Endothelial cell (in vitro differentiated cells): Measurements from ENCODE around the gene TRIM58. TPM values are rescaled to one million over a fixed set of nuclear protein-coding genes. Genes with fewer than 3 reads are reported as not detected.

Experiments used
- DNase-seq: peaks from one replicate; pipeline ENCODE4 v3.0.0; 2021; ENCODE audit warnings: low spot score
- H3K27ac Mint-ChIP-seq: one replicate; pipeline ENCODE4 v1.8.0; 2021; ENCODE audit warnings: mixed read lengths, inconsistent platforms; ENCODE audit not compliant: unreplicated experiment
- H3K27me3 Mint-ChIP-seq: one replicate; pipeline ENCODE4 v1.8.0; 2021; ENCODE audit warnings: mild to moderate bottlenecking, moderate library complexity, mixed read lengths, inconsistent platforms; ENCODE audit not compliant: unreplicated experiment
- H3K36me3 Mint-ChIP-seq: one replicate; pipeline ENCODE4 v1.8.0; 2021; ENCODE audit warnings: mild to moderate bottlenecking, low read depth, mixed read lengths, inconsistent platforms; ENCODE audit not compliant: unreplicated experiment
- H3K4me1 Mint-ChIP-seq: one replicate; pipeline ENCODE4 v1.8.0; 2021; ENCODE audit warnings: mild to moderate bottlenecking, mixed read lengths, inconsistent platforms; ENCODE audit not compliant: unreplicated experiment
- H3K4me3 Mint-ChIP-seq: one replicate; pipeline ENCODE4 v1.8.0; 2021; ENCODE audit warnings: mild to moderate bottlenecking, mixed read lengths, inconsistent platforms; ENCODE audit not compliant: unreplicated experiment
- H3K9me3 Mint-ChIP-seq: one replicate; pipeline ENCODE4 v1.8.0; 2021; ENCODE audit warnings: mixed read lengths, inconsistent platforms; ENCODE audit not compliant: unreplicated experiment
- CTCF ChIP-seq: fragments of 200-600 bp; sonication (generic); IDR thresholded peaks from one replicate; pipeline ENCODE4 v1.5.0; 2021; ENCODE audit warnings: antibody characterized with exemption; ENCODE audit not compliant: unreplicated experiment
- total RNA-seq: library from RNA; stranded (reverse); fragmentation: NEBNext Ultra II Directional; extraction: Animal tissue kit (Norgen Biotek cat#: 25700); gene quantifications from one replicate; pipeline ENCODE4 v1.2.1, GENCODE V29; 2021; ENCODE audit not compliant: unreplicated experiment

The TRIM58 gene
- total RNA-seq, 1 donor from 2014 or later = 1.4 TPM

GRCh38 chr1:247924868-247925267 is 67.9 kb downstream of the TRIM58 start, which contains the start of gene OR2AJ1:
TSS of gene OR2AJ1 (plus strand) at chr1:247924889. CDS start at chr1:247933769, 8,880 bp downstream.
- no peak for DNase-seq
- Mint-ChIP-seq H3K27me3 (no peaks in the 10 kb centered on the region), H3K27ac (no peak within 1 kb of the TSS), H3K4me3 (no peak within 1 kb of the TSS), H3K4me1 (no peaks in the 10 kb centered on the region), H3K9me3 (peaks cover 5% of the 10 kb centered on the region), H3K36me3 (no peaks in the 10 kb centered on the region)
- no peak for TF ChIP-seq CTCF

Other genes starting within 250 kb of the TRIM58 start
- not detected for gene OR13G1, start 177.4 kb upstream of the TRIM58 start, total RNA-seq
- gene OR6F1, start 140.5 kb upstream of the TRIM58 start, total RNA-seq = not detected
- gene OR14K1, start 118.6 kb upstream of the TRIM58 start, total RNA-seq = not detected
- gene OR14A2, start 109.0 kb upstream of the TRIM58 start, total RNA-seq = not detected
- gene OR1C1, start 96.6 kb upstream of the TRIM58 start, total RNA-seq = not detected
- gene OR14A16, start 33.1 kb upstream of the TRIM58 start, total RNA-seq = not detected
- not detected for gene OR11L1, start 15.3 kb upstream of the TRIM58 start, total RNA-seq
- 0.87 TPM for gene OR2W3, start 38.4 kb downstream of the TRIM58 start, total RNA-seq
- not detected for gene OR2T8, start 63.1 kb downstream of the TRIM58 start, total RNA-seq
- gene OR2AJ1, start 67.7 kb downstream of the TRIM58 start, total RNA-seq = not detected
- gene OR2L8, start 91.7 kb downstream of the TRIM58 start, total RNA-seq = not detected
- gene OR2AK2, start 108.0 kb downstream of the TRIM58 start, total RNA-seq = not detected
- not detected for gene OR2L5, start 156.5 kb downstream of the TRIM58 start, total RNA-seq
- gene OR2L2, start 172.9 kb downstream of the TRIM58 start, total RNA-seq = not detected
- gene OR2L3, start 189.6 kb downstream of the TRIM58 start, total RNA-seq = not detected
- not detected for gene OR2L13, start 238.0 kb downstream of the TRIM58 start, total RNA-seq